ENCODE measurements around the gene SLC25A23. TPM values are rescaled to one million over a fixed set of nuclear protein-coding genes. Genes with fewer than 3 reads are reported as not detected.

The SLC25A23 gene
- total and polyA plus RNA-seq, 2 donors (not counting 1 experiment from before 2014, with no cell fraction given): 9.3 to 25.3 TPM

- POLR2A ChIA-PET: interaction anchor here (0.7 kb wide), 2 partner anchors 30 to 304 kb away, joined by 4 to 5 read pairs; no protein-coding TSS in a partner anchor
- H3K9me3 Mint-ChIP-seq (ENCODE audit: insufficient read depth): no peaks in the 10 kb centered on the region
Observed at GRCh38 chr19:6503407-6504201, 44.0 kb upstream of the SLC25A23 start.

More at GRCh38 chr19:6503407-6504201, 44.0 kb upstream of the SLC25A23 start:
- no peak overlapping the region for H2AFZ ChIP-seq (ENCODE audit: insufficient read depth, low read depth, low read length, poor library complexity, severe bottlenecking)
- no peak overlapping the region for H3K9ac ChIP-seq (ENCODE audit: low read length)
- peaks cover 0 to 2% (median 0%) of the 10 kb centered on the region in 3 donors for H3K9me3 ChIP-seq (ENCODE audit: control extremely low read depth in 1 of 3, control insufficient read depth in 2 of 3, insufficient read depth in 1 of 3, low read length in 2 of 3)
- Mint-ChIP-seq H3K27ac (peak overlapping the region; percentile 58), H3K4me1 (peaks cover 18% of the 10 kb centered on the region), H3K27me3 (peaks cover 3% of the 10 kb centered on the region), H3K4me3 (peak overlapping the region; percentile 59)
- intact Hi-C loops (cut with micrococcal nuclease): loop anchor here (1.0 to 2.0 kb wide), 3 partner anchors 43 to 285 kb away; partner anchors contain the start of gene KHSRP
- no peak overlapping the region for H3K4me3 ChIP-seq (ENCODE audit: control extremely low read depth in 1 of 5, extremely low read depth in 1 of 5, insufficient read depth in 1 of 5, low read depth in 2 of 5, low read length in 4 of 5)
- ATAC-seq (ENCODE audit: low read depth) (no peak), DNase-seq (no peak)
- H3K27ac ChIP-seq (ENCODE audit: low read length in 2 of 2): no peak overlapping the region
- H3K4me2 ChIP-seq (replicated peaks; ENCODE audit: low read depth, low read length, poor library complexity, severe bottlenecking): no peak overlapping the region
- 92% methylated on average over 5 of the region's 9 CpGs for WGBS (ENCODE audit: insufficient coverage)
- CTCF ChIA-PET: interaction anchor here (0.6 to 2.0 kb wide), 10 partner anchors 13 to 360 kb away, joined by 3 to 12 read pairs (median 4); partner anchors contain the start of genes DENND1C and KHSRP
- TF ChIP-seq EZH2 (IDR thresholded peaks at IDR 0.05; ENCODE audit: borderline replicate concordance, insufficient read depth, low read depth, low read length, poor library complexity, severe bottlenecking) (no peak), CTCF (IDR thresholded peaks at IDR 0.05) (no peak)
- H3K4me1 ChIP-seq (ENCODE audit: control insufficient read depth in 2 of 2, insufficient read depth in 2 of 2, low read length in 2 of 2): peaks cover 16 to 21% of the 10 kb centered on the region in 2 donors
- H3K36me3 ChIP-seq (replicated peaks in 1 of 2; ENCODE audit: control extremely low read depth in 1 of 2, control insufficient read depth in 1 of 2, extremely low read depth in 1 of 2, insufficient read depth in 2 of 2, low read length in 1 of 2): no peaks in the 10 kb centered on the region
- H3K27me3 ChIP-seq (replicated peaks in 1 of 4; ENCODE audit: control extremely low read depth in 1 of 4, control insufficient read depth in 3 of 4, insufficient read depth in 4 of 4, low read length in 3 of 4): peaks cover 0 to 17% (median 3%) of the 10 kb centered on the region in 4 experiments
- no peaks in the 10 kb centered on the region for H4K20me1 ChIP-seq (ENCODE audit: control insufficient read depth, insufficient read depth, low read length, poor library complexity, severe bottlenecking)
- H3K79me2 ChIP-seq (ENCODE audit: control insufficient read depth, insufficient read depth, low read length): no peaks in the 10 kb centered on the region

Measured in B cell (primary cell).